NCI-H2227 treated with DMSO at 0.1 percent for 48 hours (cell line): Measurements from ENCODE around the gene HAUS7.

Experiments used
- DNase-seq: peaks from one replicate; lab custom pipeline; 2025; lab: John Stamatoyannopoulos, UW

The HAUS7 gene

GRCh38 chrX:153477364-153477857, 7.0 kb upstream of the HAUS7 start:
- no peak for DNase-seq

- no peak for DNase-seq
Measured at GRCh38 chrX:153476666-153477363, 6.4 kb upstream of the HAUS7 start.

GRCh38 chrX:153475751-153476281, 5.4 kb upstream of the HAUS7 start:
- no peak for DNase-seq

GRCh38 chrX:153475271-153475670, 4.9 kb upstream of the HAUS7 start:
- no peak for DNase-seq

- DNase-seq: no peak
Measured at GRCh38 chrX:153474718-153475117, 4.3 kb upstream of the HAUS7 start.

- DNase-seq: no peak
Measured at GRCh38 chrX:153474266-153474665, 3.9 kb upstream of the HAUS7 start.

- no peak for DNase-seq
Measured at GRCh38 chrX:153473126-153473525, 2.8 kb upstream of the HAUS7 start.

- no peak for DNase-seq
Measured at GRCh38 chrX:153471663-153472280, 1.4 kb upstream of the HAUS7 start.

GRCh38 chrX:153469811-153470410, 465 bp downstream of the HAUS7 start:
- DNase-seq: no peak

GRCh38 chrX:153468008-153468580, 2.3 kb downstream of the HAUS7 start:
- DNase-seq: no peak

- DNase-seq: no peak
Measured at GRCh38 chrX:153465691-153466380, 4.5 kb downstream of the HAUS7 start.

- DNase-seq: no peak
Measured at GRCh38 chrX:153464116-153464515, 6.3 kb downstream of the HAUS7 start.

GRCh38 chrX:153463556-153463955, 6.8 kb downstream of the HAUS7 start:
- DNase-seq: no peak

GRCh38 chrX:153463031-153463430, 7.3 kb downstream of the HAUS7 start:
- no peak for DNase-seq

GRCh38 chrX:153462291-153462690, 8.1 kb downstream of the HAUS7 start:
- DNase-seq: no peak

- DNase-seq: peak; percentile 44
Measured at GRCh38 chrX:153460826-153461225, 9.6 kb downstream of the HAUS7 start.

GRCh38 chrX:153459986-153460385, 10.4 kb downstream of the HAUS7 start:
- DNase-seq: no peak

GRCh38 chrX:153458476-153458875, 11.9 kb downstream of the HAUS7 start:
- no peak for DNase-seq

- DNase-seq: no peak
Measured at GRCh38 chrX:153457827-153458466, 12.4 kb downstream of the HAUS7 start.

GRCh38 chrX:153457136-153457825, 13.1 kb downstream of the HAUS7 start:
- DNase-seq: no peak

GRCh38 chrX:153456704-153457103, 13.7 kb downstream of the HAUS7 start:
- no peak for DNase-seq
